SJSA1 (cell line): ENCODE data around the gene BCL7C. TPM values are rescaled to one million over a fixed set of nuclear protein-coding genes. Genes with fewer than 3 reads are reported as not detected.
A peak's percentile ranks its signal among the peaks of the same experiment; 100 is the strongest.

Experiments used
- DNase-seq, 2 experiments: peaks; one replicate each; pipeline ENCODE4 v3.0.0-alpha.2; 2015 to 2020; ENCODE audit warnings: low spot score in 2 of 2, low read depth in 1 of 2
- H3K27ac ChIP-seq: fragments of 250-450 bp; sonication (Bioruptor Pico); 2 replicates; pipeline ENCODE4 v1.5.1; 2020; ENCODE audit warnings: mild to moderate bottlenecking, moderate library complexity
- H3K27me3 ChIP-seq: fragments of 250-450 bp; sonication (Bioruptor Pico); replicated peaks from 2 replicates; pipeline ENCODE4 v1.5.1; 2020; ENCODE audit warnings: mild to moderate bottlenecking, moderate library complexity
- H3K36me3 ChIP-seq: fragments of 250-450 bp; sonication (Bioruptor Pico); 2 replicates; pipeline ENCODE4 v1.5.1; 2020; ENCODE audit warnings: mild to moderate bottlenecking
- H3K4me1 ChIP-seq: fragments of 250-450 bp; sonication (Bioruptor Pico); replicated peaks from 2 replicates; pipeline ENCODE4 v1.6.1; 2021; ENCODE audit warnings: mild to moderate bottlenecking
- H3K4me3 ChIP-seq: fragments of 250-450 bp; sonication (Bioruptor Pico); 2 replicates; pipeline ENCODE4 v1.5.1; 2020; ENCODE audit warnings: mild to moderate bottlenecking
- H3K9me3 ChIP-seq: fragments of 250-450 bp; sonication (Bioruptor Pico); replicated peaks from 2 replicates; pipeline ENCODE4 v1.5.1; 2020; ENCODE audit warnings: mild to moderate bottlenecking
- total RNA-seq: library from RNA; depleted of rRNA; stranded (reverse); fragments of >200 nt; shearing (Covaris generic); gene quantifications from 2 replicates; pipeline ENCODE4 v1.2.3, GENCODE V29; 2014

BCL7C gene
- total RNA-seq, 1 experiment from 2014 or later = 52.8 TPM

DNA sequence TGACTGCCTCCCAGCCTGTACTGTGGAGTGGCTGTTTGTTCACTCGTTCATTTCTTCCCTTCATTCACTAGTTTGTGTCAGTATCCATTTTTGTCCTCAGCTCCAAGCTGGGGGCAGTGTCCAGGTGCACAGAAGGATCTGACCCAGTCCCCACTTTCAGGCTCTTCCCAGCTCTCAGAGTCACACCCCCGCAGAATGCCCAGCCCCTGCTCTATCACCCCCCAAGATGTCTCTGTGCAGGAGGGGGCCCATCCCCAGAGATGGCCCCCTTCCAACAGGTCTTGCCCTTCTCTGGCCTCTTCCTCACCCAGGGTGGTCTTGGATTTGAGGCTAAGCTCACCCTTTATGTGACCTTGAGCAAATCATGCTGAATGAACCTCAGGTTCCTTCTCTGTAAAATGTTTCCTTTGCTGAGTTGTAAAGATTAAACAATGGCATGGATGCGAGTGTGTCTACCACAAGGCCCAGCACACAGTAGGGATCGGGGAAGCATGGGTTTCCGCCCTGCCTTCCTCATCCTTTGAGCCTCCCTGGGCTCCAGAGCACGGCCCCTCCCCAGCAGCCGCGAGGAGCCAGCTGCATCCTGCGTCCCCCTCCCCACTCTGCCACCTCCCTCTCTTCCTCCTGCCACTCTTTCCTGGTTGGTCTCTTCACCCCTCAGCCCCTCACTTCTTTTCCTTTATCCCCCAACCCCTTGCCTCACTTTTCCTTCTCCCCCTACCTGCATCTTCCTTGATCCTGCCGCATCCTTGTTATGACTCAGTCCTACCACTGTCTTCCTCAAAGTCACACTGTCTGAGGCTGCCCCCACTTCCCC is 32.3 kb upstream of the BCL7C start:
- H3K9me3 ChIP-seq = no peaks in the 10 kb centered on the region
- no peaks in the 10 kb centered on the region for H3K27me3 ChIP-seq
- H3K4me1 ChIP-seq = no peaks in the 10 kb centered on the region
- H3K4me3 ChIP-seq = no peak overlapping the region
- H3K27ac ChIP-seq = no peak overlapping the region
- H3K36me3 ChIP-seq = peaks cover 23% of the 10 kb centered on the region
- no peak for DNase-seq

DNA sequence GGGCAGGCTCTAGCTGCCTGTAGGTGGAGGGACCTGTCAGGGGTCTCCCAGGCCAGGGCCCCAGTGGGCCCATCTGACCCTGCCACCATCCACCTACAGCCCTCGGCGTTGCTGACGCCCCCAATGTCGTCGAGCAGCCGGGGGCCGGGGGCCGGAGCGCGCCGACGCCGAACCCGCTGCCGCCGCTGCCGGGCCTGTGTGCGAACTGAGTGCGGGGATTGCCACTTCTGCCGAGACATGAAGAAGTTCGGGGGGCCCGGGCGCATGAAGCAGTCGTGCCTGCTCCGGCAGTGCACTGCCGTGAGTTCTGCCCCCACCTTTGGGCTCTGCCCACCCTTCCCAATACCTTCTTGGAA is 31.7 kb upstream of the BCL7C start:
- Histone ChIP-seq H3K4me3 (no peak overlapping the region), H3K9me3 (no peaks in the 10 kb centered on the region), H3K27ac (no peak overlapping the region), H3K27me3 (no peaks in the 10 kb centered on the region), H3K36me3 (peaks cover 17% of the 10 kb centered on the region), H3K4me1 (no peaks in the 10 kb centered on the region)
- DNase-seq = no peak

DNA sequence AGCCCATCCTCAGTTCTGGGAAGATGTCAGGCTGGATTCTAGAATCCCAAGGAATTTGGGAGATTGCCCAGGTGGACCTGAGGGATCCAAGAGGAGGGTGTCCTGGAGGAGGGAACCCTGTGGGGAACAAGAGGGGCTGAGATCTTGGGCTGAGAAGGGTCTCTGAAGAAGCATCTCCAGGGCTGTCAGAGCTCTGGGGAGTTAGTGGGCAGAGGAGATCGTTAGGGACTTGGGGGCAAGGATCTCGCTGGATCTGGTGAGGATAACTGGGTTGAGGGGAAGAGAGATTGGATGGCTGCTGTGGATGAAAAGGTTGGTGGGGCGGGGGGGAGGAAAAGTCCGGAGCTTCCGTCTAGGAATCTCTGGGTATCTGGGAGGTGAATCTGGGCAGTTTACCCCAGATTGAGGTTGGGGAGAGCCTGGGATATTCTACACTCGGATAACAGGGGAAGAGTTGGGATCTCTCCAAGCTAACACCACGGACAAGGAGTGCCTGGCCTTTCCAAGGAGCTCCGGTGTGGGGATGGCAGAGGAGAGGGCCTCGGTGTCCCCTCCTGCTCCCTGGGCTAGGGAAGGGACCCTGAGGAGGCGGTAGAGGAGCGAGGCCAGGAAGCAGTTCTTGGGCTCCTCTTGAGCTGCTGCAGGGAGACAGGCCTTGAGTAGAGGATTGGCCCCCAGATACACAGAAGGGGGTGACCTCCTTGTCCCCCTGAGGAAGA is 31.2 kb upstream of the BCL7C start:
- Histone ChIP-seq H3K27ac (no peak overlapping the region), H3K36me3 (peaks cover 12% of the 10 kb centered on the region)
- DNase-seq = no peak

DNA sequence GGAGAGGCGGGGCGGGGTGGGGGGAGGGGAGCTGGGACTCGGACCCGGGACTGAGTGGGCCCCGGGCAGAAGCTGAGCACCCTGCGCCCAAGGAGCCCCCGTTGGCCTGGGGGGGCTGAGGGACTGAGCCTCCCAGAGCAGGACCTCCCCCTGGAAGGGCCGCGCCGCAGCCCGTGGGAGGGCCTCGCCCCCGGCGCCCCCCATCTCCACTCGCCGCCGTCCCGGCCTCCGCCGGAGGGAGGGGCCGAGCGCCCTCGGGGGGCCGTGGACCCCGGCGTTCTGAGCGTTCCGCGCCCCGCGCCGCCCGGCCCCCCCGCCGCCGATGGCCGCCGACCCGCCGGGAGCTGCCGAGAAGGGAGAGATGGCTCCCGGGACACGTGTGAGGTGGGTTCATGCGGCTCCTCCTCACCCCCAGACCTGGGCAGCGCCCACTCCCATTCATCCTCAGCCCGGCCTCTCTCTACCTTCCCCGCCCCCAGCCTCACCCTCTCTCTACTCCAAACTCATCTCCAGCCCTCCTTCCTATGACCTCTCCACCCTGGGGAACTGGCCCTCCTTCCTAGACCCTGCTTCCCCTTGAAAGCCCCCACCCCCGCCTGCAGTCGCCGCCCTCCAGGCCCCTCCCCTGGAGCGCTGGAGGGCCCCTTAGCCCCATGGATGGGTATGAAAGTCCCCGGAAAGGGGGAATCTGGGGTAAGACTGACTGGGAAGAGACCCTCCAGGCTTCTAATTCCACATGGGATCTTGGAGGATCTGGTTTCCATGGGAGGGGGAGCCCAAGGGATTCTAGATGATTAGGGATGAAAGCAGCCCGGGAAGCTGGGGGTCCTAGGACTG is 30.4 kb upstream of the BCL7C start:
- DNase-seq = no peak
- H3K9me3 ChIP-seq = no peaks in the 10 kb centered on the region
- H3K4me3 ChIP-seq = peak overlapping the region; percentile 57
- H3K36me3 ChIP-seq = peaks cover 10% of the 10 kb centered on the region
- H3K4me1 ChIP-seq = no peaks in the 10 kb centered on the region
- no peaks in the 10 kb centered on the region for H3K27me3 ChIP-seq
- no peak overlapping the region for H3K27ac ChIP-seq

More for the DNA sequence above, 31.2 kb upstream of the BCL7C start:
- H3K27me3 ChIP-seq = no peaks in the 10 kb centered on the region
- no peaks in the 10 kb centered on the region for H3K4me1 ChIP-seq
- no peaks in the 10 kb centered on the region for H3K9me3 ChIP-seq
- peak overlapping the region; percentile 57; the same call in 1 of the 2 replicates for H3K4me3 ChIP-seq

DNA sequence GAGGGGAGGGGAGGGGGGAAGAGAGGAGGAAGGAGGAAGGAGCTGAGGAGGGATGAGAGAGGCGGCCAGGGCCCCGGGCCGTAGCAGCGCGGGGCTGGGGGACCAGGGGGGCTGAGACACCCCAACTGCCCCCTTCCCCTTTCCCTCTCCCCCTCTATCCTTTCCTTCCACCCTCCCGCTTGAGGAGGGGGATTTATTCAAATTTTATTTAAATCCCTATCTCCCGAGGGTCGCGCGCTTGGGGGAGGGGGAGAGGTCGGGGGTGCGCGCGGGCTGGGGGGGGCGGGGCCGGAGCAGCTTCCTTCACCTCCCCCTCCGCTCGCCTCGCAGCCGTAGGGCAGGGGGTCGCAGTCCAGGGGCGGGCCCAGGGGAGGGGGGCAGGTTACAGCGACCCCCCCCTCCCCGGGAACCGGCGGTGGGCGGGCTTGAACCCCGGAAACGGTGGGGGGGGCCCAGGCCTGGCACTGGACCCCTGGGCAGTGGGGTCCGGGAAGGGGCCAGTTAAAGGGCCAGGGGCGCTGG is 29.7 kb upstream of the BCL7C start, which contains the start of gene FBXL19:
TSS of gene FBXL19 (plus strand) at position 19 of the 522 bp plus-strand sequence. CDS start 2,183 bp downstream, outside the sequence.
- peaks cover 10% of the 10 kb centered on the region for H3K36me3 ChIP-seq
- peak within 1 kb of the TSS; percentile 57 for H3K4me3 ChIP-seq
- no peaks in the 10 kb centered on the region for H3K27me3 ChIP-seq
- H3K27ac ChIP-seq = peak within 1 kb of the TSS; percentile 80
- no peaks in the 10 kb centered on the region for H3K9me3 ChIP-seq
- no peaks in the 10 kb centered on the region for H3K4me1 ChIP-seq
- no peak for DNase-seq

DNA sequence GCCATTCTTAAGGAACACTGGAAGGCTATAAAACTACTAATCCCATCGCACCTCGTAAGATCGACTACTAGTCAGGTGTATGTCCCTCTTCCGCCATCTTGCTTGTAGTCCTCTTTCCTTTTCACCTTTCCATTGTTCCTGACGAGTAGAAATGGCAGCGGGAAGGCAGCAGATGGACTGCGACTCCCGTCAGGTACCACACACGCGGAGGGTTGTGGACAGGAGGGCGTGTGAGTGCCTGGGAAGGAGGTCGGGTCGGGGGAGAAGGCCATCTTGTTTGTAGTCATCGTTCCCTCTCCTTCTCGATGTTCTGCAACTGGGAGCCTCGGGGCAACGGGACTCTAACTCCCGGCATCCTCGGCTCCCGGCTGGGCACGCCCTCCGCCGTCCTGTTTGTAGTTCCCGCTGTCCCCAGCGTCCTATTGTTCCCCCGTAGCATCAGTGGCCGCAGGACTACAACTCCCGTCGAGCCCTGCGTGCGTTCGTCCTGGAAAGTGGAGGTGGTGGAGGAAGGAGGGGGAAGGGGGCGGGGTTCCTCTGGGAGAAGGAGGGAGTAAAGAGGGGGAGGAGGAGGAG is 29.2 kb upstream of the BCL7C start:
- no peaks in the 10 kb centered on the region for H3K4me1 ChIP-seq

DNA sequence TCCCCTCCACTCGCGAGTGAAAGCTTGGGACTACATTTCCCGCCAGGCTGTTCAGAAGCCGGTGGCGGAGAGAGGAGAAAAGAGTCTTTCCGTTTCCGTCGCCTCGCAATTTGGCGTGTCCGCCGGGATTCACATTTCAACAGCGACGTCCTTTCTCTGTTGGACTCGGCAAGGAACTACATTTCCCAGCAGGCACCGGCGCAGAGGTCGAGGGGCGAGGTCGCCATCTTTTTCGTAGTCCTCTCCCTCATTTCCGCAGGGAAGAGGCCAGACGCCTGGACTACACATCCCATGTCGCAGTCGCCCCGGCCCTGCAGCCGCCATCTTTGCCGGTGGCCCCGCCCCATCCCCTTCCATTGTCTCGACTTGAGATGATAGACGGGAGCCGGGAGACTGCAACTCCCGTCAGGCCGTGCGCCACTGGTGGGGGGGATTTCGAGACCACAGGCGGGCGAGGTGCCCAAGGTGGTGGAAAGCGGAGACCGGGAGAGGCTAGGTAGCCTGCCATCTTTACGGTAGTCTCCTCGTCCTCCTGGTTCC is 28.6 kb upstream of the BCL7C start:
- Histone ChIP-seq H3K27ac (peak overlapping the region; percentile 80), H3K4me1 (no peaks in the 10 kb centered on the region), H3K4me3 (peak overlapping the region; percentile 57), H3K36me3 (peaks cover 7% of the 10 kb centered on the region), H3K27me3 (no peaks in the 10 kb centered on the region), H3K9me3 (no peaks in the 10 kb centered on the region)
- DNase-seq = peak; percentile 100

More for the DNA sequence above, 29.2 kb upstream of the BCL7C start:
- peak overlapping the region; percentile 80 for H3K27ac ChIP-seq
- H3K4me3 ChIP-seq = peak overlapping the region; percentile 57
- H3K36me3 ChIP-seq = peaks cover 10% of the 10 kb centered on the region
- DNase-seq = peak; percentile 99 to 100
- H3K9me3 ChIP-seq = no peaks in the 10 kb centered on the region
- no peaks in the 10 kb centered on the region for H3K27me3 ChIP-seq

DNA sequence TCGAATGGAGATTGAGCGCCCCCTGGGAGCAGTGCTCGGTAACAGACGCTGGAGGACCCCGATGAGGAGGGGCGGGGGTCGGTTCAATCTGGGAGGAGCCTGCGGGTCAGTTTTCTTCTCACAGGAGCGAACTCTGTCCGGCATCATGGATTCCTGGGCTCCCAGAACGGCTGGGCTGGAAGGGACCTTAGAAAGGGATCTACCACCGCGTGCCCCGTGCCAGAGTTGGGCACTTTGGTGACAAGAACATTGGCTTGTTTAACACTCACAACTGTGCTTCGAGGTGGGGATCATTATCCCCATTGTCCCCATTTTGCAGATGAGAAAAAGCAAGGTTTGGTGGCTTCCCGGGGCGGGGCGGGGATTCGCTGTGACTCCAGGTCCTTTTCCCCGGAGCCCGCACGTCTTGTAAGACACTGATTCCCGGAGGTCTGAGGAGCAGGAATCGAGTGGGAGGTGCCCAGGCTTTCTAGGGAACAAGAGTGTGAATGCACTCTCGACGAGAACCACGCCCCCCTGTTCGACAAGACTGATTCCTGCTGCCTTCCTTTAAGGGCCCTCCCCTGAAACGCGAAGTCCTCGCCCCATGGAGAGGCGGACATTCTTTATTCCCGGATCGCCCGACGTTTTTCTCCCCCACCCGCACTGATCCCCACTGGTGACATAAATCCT is 28.0 kb upstream of the BCL7C start:
- H3K9me3 ChIP-seq = no peaks in the 10 kb centered on the region
- no peaks in the 10 kb centered on the region for H3K4me1 ChIP-seq
- peak overlapping the region; percentile 57 for H3K4me3 ChIP-seq
- DNase-seq = peak; percentile 89 to 93
- H3K36me3 ChIP-seq = peaks cover 2% of the 10 kb centered on the region; the same call in 1 of the 2 replicates
- peak overlapping the region; percentile 42 for H3K27ac ChIP-seq
- H3K27me3 ChIP-seq = no peaks in the 10 kb centered on the region

DNA sequence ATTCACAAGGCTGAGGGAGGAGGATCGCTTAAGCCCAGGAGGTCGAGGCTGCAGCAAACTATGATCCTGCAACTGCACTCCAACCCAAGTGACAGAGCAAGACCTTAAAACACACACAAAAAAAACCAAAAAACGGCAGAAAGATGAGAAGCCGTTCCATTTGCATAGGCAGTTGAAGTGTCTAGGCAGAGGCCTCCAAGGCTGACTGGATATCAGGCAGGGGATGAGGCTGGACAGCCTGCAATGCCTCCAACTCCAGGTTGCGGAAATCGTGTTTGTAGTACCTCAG is 27.5 kb upstream of the BCL7C start:
- Histone ChIP-seq H3K36me3 (no peaks in the 10 kb centered on the region), H3K9me3 (no peaks in the 10 kb centered on the region), H3K4me1 (no peaks in the 10 kb centered on the region), H3K27ac (no peak overlapping the region), H3K27me3 (no peaks in the 10 kb centered on the region), H3K4me3 (peak overlapping the region; percentile 57)
- DNase-seq = no peak

DNA sequence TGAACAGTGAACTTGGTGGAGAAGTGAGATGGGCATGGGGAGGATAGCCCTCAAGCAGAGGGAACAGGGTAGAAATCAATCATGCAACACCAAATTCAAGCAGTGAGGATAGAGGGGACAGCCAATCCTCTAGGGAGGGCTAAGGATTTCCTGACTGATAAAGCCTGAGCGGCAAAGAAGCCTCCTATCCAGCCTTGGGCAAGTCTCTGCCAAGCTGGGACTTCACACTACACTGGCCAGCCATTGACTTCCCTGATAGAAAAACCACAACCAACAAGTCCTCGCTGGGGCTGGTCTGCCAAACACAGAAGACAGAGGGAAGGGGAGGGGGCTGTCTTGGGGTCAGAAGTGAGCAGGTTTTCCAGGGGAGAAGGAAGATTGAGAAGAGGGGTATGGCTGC is 27.0 kb upstream of the BCL7C start:
- Histone ChIP-seq H3K27ac (no peak overlapping the region), H3K4me3 (no peak overlapping the region), H3K4me1 (no peaks in the 10 kb centered on the region), H3K9me3 (no peaks in the 10 kb centered on the region), H3K27me3 (no peaks in the 10 kb centered on the region), H3K36me3 (no peaks in the 10 kb centered on the region)
- DNase-seq = no peak

DNA sequence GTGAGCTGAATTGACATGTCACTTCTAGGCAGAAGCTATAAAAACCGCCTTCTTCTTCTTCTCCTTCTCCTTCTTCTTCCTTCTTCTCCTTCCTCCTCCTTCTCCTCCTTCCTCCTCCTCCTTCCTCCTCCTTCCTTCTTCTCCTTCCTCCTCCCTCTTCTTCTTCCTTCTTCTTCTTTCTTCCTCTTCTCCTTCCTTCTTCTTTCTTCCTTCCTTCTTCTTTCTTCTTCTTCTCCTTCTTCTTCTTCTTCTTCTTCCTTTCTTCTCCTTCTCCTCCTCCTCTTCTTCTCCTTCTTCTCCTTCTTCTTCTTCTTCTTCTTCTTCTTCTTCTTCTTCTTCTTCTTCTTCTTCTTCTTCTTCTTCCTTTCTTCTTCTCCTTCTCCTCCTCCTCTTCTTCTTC is 24.7 kb upstream of the BCL7C start:
- H3K36me3 ChIP-seq = no peaks in the 10 kb centered on the region
- no peak overlapping the region for H3K4me3 ChIP-seq
- no peak for DNase-seq
- H3K27me3 ChIP-seq = no peaks in the 10 kb centered on the region
- H3K4me1 ChIP-seq = no peaks in the 10 kb centered on the region
- no peaks in the 10 kb centered on the region for H3K9me3 ChIP-seq
- H3K27ac ChIP-seq = no peak overlapping the region

DNA sequence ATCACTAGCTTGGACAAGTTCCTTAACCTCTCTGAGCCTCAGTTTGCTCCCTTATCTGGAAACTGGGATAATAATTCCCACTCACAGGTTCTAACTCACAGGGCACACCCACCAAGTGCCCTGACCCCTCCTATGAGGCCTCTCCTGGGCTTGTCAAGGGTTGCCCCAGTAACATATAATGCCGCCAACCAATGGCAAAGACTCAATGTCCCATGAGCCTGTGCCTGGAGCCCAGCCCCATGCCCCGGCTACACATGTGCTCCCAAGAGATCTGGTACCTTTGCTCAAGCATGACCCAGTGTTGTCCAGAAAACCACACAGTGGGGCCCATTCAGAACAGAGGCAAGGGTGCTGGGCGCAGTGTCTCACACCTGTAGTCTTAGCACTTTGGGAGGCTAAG is 21.0 kb upstream of the BCL7C start:
- Histone ChIP-seq H3K27ac (no peak overlapping the region), H3K36me3 (no peaks in the 10 kb centered on the region), H3K9me3 (no peaks in the 10 kb centered on the region), H3K4me3 (no peak overlapping the region), H3K27me3 (no peaks in the 10 kb centered on the region), H3K4me1 (no peaks in the 10 kb centered on the region)
- no peak for DNase-seq
